Measurements from ENCODE around the gene GPAM. TPM values are rescaled to one million over a fixed set of nuclear protein-coding genes. Genes with fewer than 3 reads are reported as not detected.

Gene GPAM
- total and polyA plus RNA-seq, 7 experiments from 2014 or later, result 2.6 to 11.3 (median 4.3) TPM

DNA sequence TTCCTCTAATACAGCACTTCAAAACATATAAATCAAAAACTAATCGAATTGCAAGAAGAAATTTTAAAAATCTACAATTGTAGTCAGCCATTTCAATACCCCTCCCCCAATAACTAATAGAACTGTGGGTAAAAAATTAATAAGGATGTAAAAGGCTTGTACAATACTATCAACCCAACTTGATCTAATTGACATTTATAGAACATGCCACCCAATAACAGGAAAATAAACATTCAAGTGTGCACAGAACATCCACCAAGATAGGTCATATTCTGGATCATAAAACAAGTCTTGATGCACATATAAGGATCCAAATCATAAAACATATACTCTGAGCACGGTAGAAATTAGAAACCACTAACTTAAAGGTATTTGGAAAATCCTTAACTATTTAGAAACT lies 4.0 kb upstream of the GPAM start:
- Histone ChIP-seq H3K4me1 (ENCODE audit: control insufficient read depth in 2 of 2, insufficient read depth in 2 of 2, low read length in 2 of 2) (peaks cover 5 to 6% of the 10 kb centered on the region in 2 donors), H3K9me3 (ENCODE audit: control insufficient read depth in 2 of 3, low read length in 3 of 3) (no peaks in the 10 kb centered on the region), H3K4me3 (ENCODE audit: low read length) (no peak overlapping the region), H3K27ac (ENCODE audit: low read depth, low read length) (no peak overlapping the region), H3K27me3 (ENCODE audit: control insufficient read depth in 2 of 2, insufficient read depth in 2 of 2, low read length in 2 of 2) (no peaks in the 10 kb centered on the region), H3K36me3 (ENCODE audit: control insufficient read depth in 2 of 3, insufficient read depth in 3 of 3, low read length in 3 of 3) (peaks cover 0 to 4% (median 0%) of the 10 kb centered on the region in 3 experiments)
- intact Hi-C loops (cut with micrococcal nuclease), result loop anchor here in 1 of 2 donors (10.0 kb wide), 2 partner anchors 1497 to 1987 kb away; partner anchors contain the start of genes CCDC186 and TDRD1
- no peak overlapping the region for H3K4me3 Mint-ChIP-seq
- H3K27ac Mint-ChIP-seq, result no peak overlapping the region
- CTCF ChIA-PET, result no interaction called here
- POLR2A ChIA-PET, result no interaction called here
- peaks cover 0 to 25% (median 6%) of the 10 kb centered on the region in 11 donors for H3K9me3 Mint-ChIP-seq
- H3K27me3 Mint-ChIP-seq, result peaks cover 0 to 17% (median 4%) of the 10 kb centered on the region in 5 donors
- no peak for DNase-seq
- H3K36me3 Mint-ChIP-seq, result no peaks in the 10 kb centered on the region
- peaks cover 12 to 23% (median 20%) of the 10 kb centered on the region in 7 donors for H3K4me1 Mint-ChIP-seq
- ATAC-seq, result no peak

DNA sequence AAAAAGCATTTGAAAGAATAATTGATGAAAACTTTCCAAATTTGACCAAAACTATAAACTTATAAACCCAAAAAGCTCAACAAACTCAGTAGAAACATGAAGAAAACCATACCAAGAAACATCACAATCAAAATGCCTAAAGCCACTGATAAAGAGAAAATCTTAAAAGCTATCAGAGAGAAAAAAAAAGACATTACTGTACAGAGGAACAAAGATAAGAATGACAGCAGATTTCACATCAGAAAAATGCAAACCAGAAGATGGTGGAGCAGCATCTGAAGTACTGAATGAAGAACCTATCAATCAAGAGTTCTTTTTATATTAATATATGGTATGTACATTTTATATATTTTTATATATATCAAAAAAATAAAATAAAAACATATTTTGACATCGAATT lies 2.4 kb upstream of the GPAM start:
- Histone ChIP-seq H3K9me3 (ENCODE audit: control insufficient read depth in 2 of 3, low read length in 3 of 3) (no peaks in the 10 kb centered on the region), H3K27me3 (ENCODE audit: control insufficient read depth in 2 of 2, insufficient read depth in 2 of 2, low read length in 2 of 2) (no peaks in the 10 kb centered on the region), H3K27ac (ENCODE audit: low read depth, low read length) (no peak overlapping the region), H3K36me3 (ENCODE audit: control insufficient read depth in 2 of 3, insufficient read depth in 3 of 3, low read length in 3 of 3) (peaks cover 0 to 4% (median 0%) of the 10 kb centered on the region in 3 experiments), H3K4me1 (ENCODE audit: control insufficient read depth in 2 of 2, insufficient read depth in 2 of 2, low read length in 2 of 2) (peaks cover 7 to 8% of the 10 kb centered on the region in 2 donors), H3K4me3 (ENCODE audit: low read length) (no peak overlapping the region)
- peaks cover 0 to 25% (median 6%) of the 10 kb centered on the region in 11 donors for H3K9me3 Mint-ChIP-seq
- ChIA-PET CTCF (no interaction called here), POLR2A (interaction anchor here (0.9 kb wide), 1 partner anchor 230 kb away, joined by 3 read pairs; no protein-coding TSS in a partner anchor)
- ATAC-seq, result no peak
- no peaks in the 10 kb centered on the region for H3K36me3 Mint-ChIP-seq
- no peak overlapping the region for H3K4me3 Mint-ChIP-seq
- DNase-seq, result no peak
- peaks cover 0 to 17% (median 4%) of the 10 kb centered on the region in 5 donors for H3K27me3 Mint-ChIP-seq
- H3K4me1 Mint-ChIP-seq, result peaks cover 13 to 34% (median 27%) of the 10 kb centered on the region in 7 donors
- intact Hi-C loops (cut with micrococcal nuclease), result loop anchor here in 1 of 2 donors (10.0 kb wide), 2 partner anchors 1499 to 1989 kb away; partner anchors contain the start of genes CCDC186 and TDRD1
- peak overlapping the region in 1 of 9 donors; percentile 28 for H3K27ac Mint-ChIP-seq

DNA sequence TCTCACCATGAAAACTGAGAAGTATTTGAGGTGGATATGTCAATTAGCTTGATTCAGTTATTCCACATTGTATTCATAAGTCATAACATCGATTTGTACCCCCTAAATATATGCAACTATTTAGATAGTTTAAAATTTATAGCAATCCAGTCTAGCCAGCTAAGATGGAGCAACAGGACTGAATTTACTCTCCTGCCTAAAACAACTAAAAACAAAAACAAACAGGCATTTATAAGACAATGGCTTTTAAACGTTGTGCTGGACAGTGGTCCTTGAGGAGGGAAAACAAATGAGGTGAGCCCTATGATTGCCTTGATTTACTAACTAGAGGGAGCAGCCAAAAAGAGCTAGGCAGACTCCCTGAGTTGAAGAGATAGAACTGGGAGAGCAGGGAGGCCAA lies 814 bp upstream of the GPAM start:
- Mint-ChIP-seq H3K4me3 (peak overlapping the region in 9 of 10 donors; percentile 1 to 98 (median 88)), H3K4me1 (peaks cover 13 to 34% (median 27%) of the 10 kb centered on the region in 7 donors), H3K27ac (peak overlapping the region in 8 of 9 donors; percentile 16 to 99 (median 90)), H3K36me3 (peaks cover 0 to 12% (median 6%) of the 10 kb centered on the region in 5 donors), H3K9me3 (peaks cover 0 to 25% (median 6%) of the 10 kb centered on the region in 11 donors), H3K27me3 (peaks cover 0 to 16% (median 0%) of the 10 kb centered on the region in 5 donors)
- Histone ChIP-seq H3K9me3 (ENCODE audit: control insufficient read depth in 2 of 3, low read length in 3 of 3) (no peaks in the 10 kb centered on the region), H3K27ac (ENCODE audit: low read depth, low read length) (peak overlapping the region; percentile 75), H3K4me3 (ENCODE audit: low read length) (peak overlapping the region; percentile 88), H3K27me3 (ENCODE audit: control insufficient read depth in 2 of 2, insufficient read depth in 2 of 2, low read length in 2 of 2) (no peaks in the 10 kb centered on the region), H3K36me3 (ENCODE audit: control insufficient read depth in 2 of 3, insufficient read depth in 3 of 3, low read length in 3 of 3) (peaks cover 0 to 4% (median 0%) of the 10 kb centered on the region in 3 experiments), H3K4me1 (ENCODE audit: control insufficient read depth in 2 of 2, insufficient read depth in 2 of 2, low read length in 2 of 2) (peaks cover 7 to 8% of the 10 kb centered on the region in 2 donors)
- intact Hi-C loops (cut with micrococcal nuclease), result loop anchor here in 1 of 2 donors (5.0 to 10.0 kb wide), 4 partner anchors 133 to 1990 kb away; partner anchors contain the start of genes CCDC186 and TDRD1
- ATAC-seq, result no peak
- DNase-seq, result peak in 1 of 9 donors; percentile 3
- ChIA-PET POLR2A (interaction anchor here (2.2 to 2.9 kb wide), 2 partner anchors 191 to 262 kb away, joined by 11 to 13 read pairs; partner anchors contain the start of genes VTI1A and ZDHHC6), CTCF (interaction anchor here (0.7 kb wide), 1 partner anchor 1617 kb away, joined by 3 read pairs; the partner anchor contains the start of gene SMC3)

DNA sequence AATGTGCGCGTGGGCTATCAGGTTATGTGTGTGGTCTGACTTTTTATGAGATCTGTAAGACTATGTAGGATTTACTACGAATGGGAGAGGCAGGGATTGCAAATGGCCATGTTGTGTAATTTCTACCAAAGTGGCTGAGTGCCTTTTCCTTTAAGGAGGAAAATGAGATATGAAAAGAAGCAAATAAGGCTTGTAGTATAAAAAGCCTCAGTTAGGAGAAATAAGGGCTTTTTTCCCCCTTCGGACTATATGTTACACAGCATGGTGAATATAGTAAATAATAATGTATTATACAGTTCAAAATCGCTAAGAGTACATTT lies 447 bp upstream of the GPAM start:
- peaks cover 0 to 25% (median 6%) of the 10 kb centered on the region in 11 donors for H3K9me3 Mint-ChIP-seq
- Histone ChIP-seq H3K27me3 (ENCODE audit: control insufficient read depth in 2 of 2, insufficient read depth in 2 of 2, low read length in 2 of 2) (no peaks in the 10 kb centered on the region), H3K36me3 (ENCODE audit: control insufficient read depth in 2 of 3, insufficient read depth in 3 of 3, low read length in 3 of 3) (peaks cover 0 to 4% (median 0%) of the 10 kb centered on the region in 3 experiments), H3K9me3 (ENCODE audit: control insufficient read depth in 2 of 3, low read length in 3 of 3) (no peaks in the 10 kb centered on the region), H3K4me1 (ENCODE audit: control insufficient read depth in 2 of 2, insufficient read depth in 2 of 2, low read length in 2 of 2) (peaks cover 7 to 8% of the 10 kb centered on the region in 2 donors), H3K4me3 (ENCODE audit: low read length) (peak overlapping the region; percentile 88), H3K27ac (ENCODE audit: low read depth, low read length) (peak overlapping the region; percentile 75)
- intact Hi-C loops (cut with micrococcal nuclease), result loop anchor here in 1 of 2 donors (5.0 to 10.0 kb wide), 4 partner anchors 133 to 1991 kb away; partner anchors contain the start of genes CCDC186 and TDRD1
- H3K4me3 Mint-ChIP-seq, result peak overlapping the region; percentile 87 to 98 (median 92)
- no peak for ATAC-seq
- peaks cover 0 to 14% (median 0%) of the 10 kb centered on the region in 5 donors for H3K27me3 Mint-ChIP-seq
- DNase-seq, result no peak
- POLR2A ChIA-PET, result interaction anchor here (0.6 to 2.9 kb wide), 3 partner anchors 192 to 288 kb away, joined by 3 to 13 read pairs (median 11); partner anchors contain the start of genes VTI1A and ZDHHC6
- H3K4me1 Mint-ChIP-seq, result peaks cover 13 to 34% (median 27%) of the 10 kb centered on the region in 7 donors
- H3K36me3 Mint-ChIP-seq, result peaks cover 0 to 14% (median 6%) of the 10 kb centered on the region in 5 donors
- peak overlapping the region; percentile 84 to 99 (median 94) for H3K27ac Mint-ChIP-seq
- CTCF ChIA-PET, result interaction anchor here (0.7 kb wide), 1 partner anchor 1616 kb away, joined by 3 read pairs; the partner anchor contains the start of gene SMC3

DNA sequence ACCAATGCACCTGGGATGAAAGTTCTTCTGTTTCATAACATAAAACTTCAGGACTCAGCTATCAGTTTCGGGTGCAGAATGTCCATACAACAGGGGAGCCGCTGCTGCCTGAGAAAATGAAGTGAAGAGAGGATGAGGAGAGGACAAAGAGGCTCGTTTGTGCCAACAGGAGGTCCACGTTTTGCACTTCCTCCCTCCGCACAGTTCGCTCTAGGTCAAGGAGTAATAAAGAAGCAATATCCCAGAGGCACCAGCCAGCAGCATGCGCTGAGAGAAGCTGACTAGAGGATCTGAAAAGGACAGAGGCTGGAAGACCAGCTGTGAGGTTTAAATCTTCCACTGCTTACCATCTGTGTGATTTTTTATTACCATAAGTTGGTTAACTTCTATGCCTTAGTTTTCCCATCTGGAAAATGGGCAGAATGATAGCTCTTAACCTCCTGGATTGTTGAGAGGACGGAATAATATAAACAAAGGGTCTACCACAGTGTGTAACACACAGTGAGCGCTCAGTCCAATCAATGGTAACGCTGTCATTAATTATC lies 709 bp downstream of the GPAM start:
- peak overlapping the region; percentile 87 to 98 (median 92) for H3K4me3 Mint-ChIP-seq
- peak overlapping the region; percentile 84 to 99 (median 94) for H3K27ac Mint-ChIP-seq
- H3K27me3 ChIP-seq (ENCODE audit: control insufficient read depth in 2 of 2, insufficient read depth in 2 of 2, low read length in 2 of 2), result no peaks in the 10 kb centered on the region
- no peaks in the 10 kb centered on the region for H3K9me3 ChIP-seq (ENCODE audit: control insufficient read depth in 2 of 3, low read length in 3 of 3)
- H3K4me1 Mint-ChIP-seq, result peaks cover 12 to 34% (median 27%) of the 10 kb centered on the region in 7 donors
- peak overlapping the region; percentile 88 for H3K4me3 ChIP-seq (ENCODE audit: low read length)
- intact Hi-C loops (cut with micrococcal nuclease), result loop anchor here (1.0 to 10.0 kb wide), 9 partner anchors 134 to 1992 kb away; partner anchors contain the start of genes CCDC186 (in 1 of the 2), TCF7L2 (in 1 of the 2), TDRD1 (in 1 of the 2) and VTI1A (in 1 of the 2)
- H3K36me3 ChIP-seq (ENCODE audit: control insufficient read depth in 2 of 3, insufficient read depth in 3 of 3, low read length in 3 of 3), result peaks cover 0 to 8% (median 0%) of the 10 kb centered on the region in 3 experiments
- peaks cover 0 to 18% (median 10%) of the 10 kb centered on the region in 5 donors for H3K36me3 Mint-ChIP-seq
- POLR2A ChIA-PET, result interaction anchor here (0.6 to 2.9 kb wide), 3 partner anchors 193 to 264 kb away, joined by 3 to 13 read pairs (median 11); partner anchors contain the start of genes VTI1A and ZDHHC6
- CTCF ChIA-PET, result interaction anchor here (0.9 to 1.1 kb wide), 2 partner anchors 12 to 290 kb away, joined by 3 read pairs; no protein-coding TSS in a partner anchor
- DNase-seq (no peak), ATAC-seq (no peak)
- H3K27ac ChIP-seq (ENCODE audit: low read depth, low read length), result peak overlapping the region; percentile 75
- peaks cover 7 to 8% of the 10 kb centered on the region in 2 donors for H3K4me1 ChIP-seq (ENCODE audit: control insufficient read depth in 2 of 2, insufficient read depth in 2 of 2, low read length in 2 of 2)
- peaks cover 0 to 25% (median 6%) of the 10 kb centered on the region in 11 donors for H3K9me3 Mint-ChIP-seq
- H3K27me3 Mint-ChIP-seq, result peaks cover 0 to 9% (median 0%) of the 10 kb centered on the region in 5 donors

DNA sequence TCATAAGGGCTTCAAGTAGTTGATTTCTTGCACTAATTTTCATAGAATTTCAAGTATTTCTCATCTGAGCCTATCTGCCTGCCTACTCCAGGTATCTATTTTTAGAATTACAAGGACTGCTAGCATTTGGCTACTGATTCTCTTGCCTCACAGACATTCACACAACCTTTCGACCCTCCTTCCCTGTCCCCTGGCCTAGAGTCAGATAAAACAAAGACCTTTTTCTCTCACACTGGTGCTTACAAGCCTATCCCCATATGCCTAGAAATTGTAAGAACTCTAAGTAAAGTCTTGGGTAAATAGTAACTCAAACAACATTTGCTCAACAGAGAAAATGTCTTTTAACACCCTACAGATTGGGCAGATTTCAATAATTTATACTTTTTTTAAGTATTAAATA lies 6.3 kb downstream of the GPAM start:
- Histone ChIP-seq H3K27ac (ENCODE audit: low read depth, low read length) (no peak overlapping the region), H3K36me3 (ENCODE audit: control insufficient read depth in 2 of 3, insufficient read depth in 3 of 3, low read length in 3 of 3) (peaks cover 8 to 51% (median 17%) of the 10 kb centered on the region in 3 experiments), H3K4me3 (ENCODE audit: low read length) (no peak overlapping the region), H3K9me3 (ENCODE audit: control insufficient read depth in 2 of 3, low read length in 3 of 3) (no peaks in the 10 kb centered on the region), H3K4me1 (ENCODE audit: control insufficient read depth in 2 of 2, insufficient read depth in 2 of 2, low read length in 2 of 2) (no peaks in the 10 kb centered on the region), H3K27me3 (ENCODE audit: control insufficient read depth in 2 of 2, insufficient read depth in 2 of 2, low read length in 2 of 2) (no peaks in the 10 kb centered on the region)
- POLR2A ChIA-PET, result no interaction called here
- no peak overlapping the region for H3K4me3 Mint-ChIP-seq
- peaks cover 0 to 9% (median 5%) of the 10 kb centered on the region in 7 donors for H3K4me1 Mint-ChIP-seq
- no peaks in the 10 kb centered on the region for H3K27me3 Mint-ChIP-seq
- no peak for DNase-seq
- CTCF ChIA-PET, result no interaction called here
- H3K27ac Mint-ChIP-seq, result no peak overlapping the region
- H3K9me3 Mint-ChIP-seq, result no peaks in the 10 kb centered on the region
- intact Hi-C loops (cut with micrococcal nuclease), result no loop called here
- peaks cover 4 to 65% (median 13%) of the 10 kb centered on the region in 5 donors for H3K36me3 Mint-ChIP-seq
- ATAC-seq, result no peak

All from naive thymus-derived CD4-positive, alpha-beta T cell (primary cell).